Kidney (tissue), 14 donors: ENCODE results near the gene GGA2. TPM values are rescaled to one million over a fixed set of nuclear protein-coding genes. Genes with fewer than 3 reads are reported as not detected.

Experiments
- DNase-seq, 5 donors: peaks; one replicate each; pipeline ENCODE4 v3.0.0-alpha.2; 2013 to 2020
- FAIRE-seq: peaks from 2 replicates; lab custom pipeline; 2012; peaks lifted over from hg19 to GRCh38; lab: Jason Lieb, UNC
- H3K27ac ChIP-seq, 2 donors: one replicate each; pipeline ENCODE4 v1.7.0; 2013; ENCODE audit warnings: low read depth in 2 of 2, low read length in 2 of 2, inconsistent platforms in 1 of 2
- H3K27me3 ChIP-seq: one replicate; pipeline ENCODE4 v1.7.1; 2013; ENCODE audit warnings: low read length, inconsistent platforms; ENCODE audit not compliant: control insufficient read depth, insufficient read depth
- H3K36me3 ChIP-seq, 3 donors: one replicate each; pipeline versions ENCODE4 v1.7.0 to v1.7.1; 2013; ENCODE audit warnings: low read length in 3 of 3, control low read depth in 1 of 3, inconsistent platforms in 1 of 3; ENCODE audit not compliant: insufficient read depth in 3 of 3, control insufficient read depth in 2 of 3
- H3K4me1 ChIP-seq, 3 donors: one replicate each; pipeline versions ENCODE4 v1.7.0 to v1.7.1; 2013; ENCODE audit warnings: low read length in 3 of 3, inconsistent platforms in 1 of 3, low read depth in 1 of 3; ENCODE audit not compliant: control insufficient read depth in 2 of 3, insufficient read depth in 2 of 3
- H3K4me3 ChIP-seq, 3 donors: one replicate each; pipeline versions ENCODE4 v1.7.0 to v1.8.1; 2013; ENCODE audit warnings: low read length in 3 of 3, control low read depth in 1 of 3, inconsistent platforms in 1 of 3
- H3K9ac ChIP-seq, 3 donors: one replicate each; pipeline versions ENCODE4 v1.7.0 to v1.7.1; 2013; ENCODE audit warnings: low read length in 3 of 3, control low read depth in 1 of 3, inconsistent platforms in 1 of 3
- H3K9me3 ChIP-seq, 3 donors: one replicate each; pipeline versions ENCODE4 v1.7.0 to v1.7.1; 2013; ENCODE audit warnings: low read length in 3 of 3, control low read depth in 1 of 3, inconsistent platforms in 1 of 3; ENCODE audit not compliant: control insufficient read depth in 2 of 3, insufficient read depth in 1 of 3
- intact Hi-C: fragments of 100-400 bp; cut with DNase I; formaldehyde crosslinking; loops from one replicate; pipeline ENCODE4 v1.11.1; 2022
- polyA plus RNA-seq: library from polyadenylated mRNA; stranded (reverse); fragments of 350-450 nt; fragmentation: Illumina TruSeq; extraction: RNeasy Lipid Tissue Mini Kit (QIAGEN cat#74804); gene quantifications from one replicate; pipeline ENCODE4 v1.2.3, GENCODE V29; 2014; ENCODE audit warnings: low read depth, low replicate concordance; ENCODE audit not compliant: insufficient read depth
- total RNA-seq: library from RNA; stranded (reverse); fragmentation: NEBNext Ultra II Directional; extraction: Animal tissue kit (Norgen Biotek cat#: 25700); gene quantifications from one replicate; pipeline ENCODE4 v1.2.1, GENCODE V29; 2021
- TF ChIP-seq, protein P1 (sequence below): IDR thresholded peaks from 3 replicates; pipeline ENCODE4 v1.5.1; 2012; ENCODE audit warnings: mild to moderate bottlenecking, moderate library complexity, borderline replicate concordance; ENCODE audit not compliant: insufficient read depth; ENCODE audit errors: extremely low read depth
- donor health status: control.
- donor health status: control.
- donor health status: control.
- donor health status: control.
- donor health status: control.
- donor health status: DM: yes; HTN: yes; CAD: no.
- donor health status: Normal renal cell carcinoma (clear cell type).

The GGA2 gene
- total and polyA plus RNA-seq, 2 donors from 2014 or later, result 43.5 to 79.9 TPM

DNA sequence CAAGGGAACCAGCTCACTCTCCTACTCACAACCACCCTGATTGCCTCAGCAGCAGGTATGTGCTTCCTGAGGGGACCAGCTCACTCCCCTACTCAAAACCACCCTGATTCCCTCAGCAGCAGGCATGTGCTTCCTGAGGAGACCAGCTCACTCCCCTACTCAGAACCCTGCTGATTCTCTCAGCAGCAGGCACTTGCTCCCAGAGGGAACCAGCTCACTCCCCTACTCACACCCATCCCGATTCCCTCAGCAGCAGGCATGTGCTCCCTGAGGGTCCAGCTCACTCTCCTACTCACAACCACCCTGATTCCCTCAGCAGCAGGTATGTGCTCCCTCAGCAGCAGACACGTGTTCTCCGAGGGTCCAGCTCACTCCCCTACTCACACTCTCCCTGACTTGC, 31.2 kb downstream of the GGA2 start:
- Histone ChIP-seq H3K4me1 (no peaks in the 10 kb centered on the region), H3K9me3 (no peaks in the 10 kb centered on the region), H3K9ac (no peak overlapping the region), H3K27ac (no peak overlapping the region), H3K36me3 (peaks cover 10 to 81% (median 50%) of the 10 kb centered on the region in 3 donors), H3K27me3 (no peaks in the 10 kb centered on the region), H3K4me3 (no peak overlapping the region)
- TF ChIP-seq, protein P1, sequence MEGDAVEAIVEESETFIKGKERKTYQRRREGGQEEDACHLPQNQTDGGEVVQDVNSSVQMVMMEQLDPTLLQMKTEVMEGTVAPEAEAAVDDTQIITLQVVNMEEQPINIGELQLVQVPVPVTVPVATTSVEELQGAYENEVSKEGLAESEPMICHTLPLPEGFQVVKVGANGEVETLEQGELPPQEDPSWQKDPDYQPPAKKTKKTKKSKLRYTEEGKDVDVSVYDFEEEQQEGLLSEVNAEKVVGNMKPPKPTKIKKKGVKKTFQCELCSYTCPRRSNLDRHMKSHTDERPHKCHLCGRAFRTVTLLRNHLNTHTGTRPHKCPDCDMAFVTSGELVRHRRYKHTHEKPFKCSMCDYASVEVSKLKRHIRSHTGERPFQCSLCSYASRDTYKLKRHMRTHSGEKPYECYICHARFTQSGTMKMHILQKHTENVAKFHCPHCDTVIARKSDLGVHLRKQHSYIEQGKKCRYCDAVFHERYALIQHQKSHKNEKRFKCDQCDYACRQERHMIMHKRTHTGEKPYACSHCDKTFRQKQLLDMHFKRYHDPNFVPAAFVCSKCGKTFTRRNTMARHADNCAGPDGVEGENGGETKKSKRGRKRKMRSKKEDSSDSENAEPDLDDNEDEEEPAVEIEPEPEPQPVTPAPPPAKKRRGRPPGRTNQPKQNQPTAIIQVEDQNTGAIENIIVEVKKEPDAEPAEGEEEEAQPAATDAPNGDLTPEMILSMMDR, result no peak
- DNase-seq (peak in 1 of 5 donors; percentile 12), FAIRE-seq (no peak)
- intact Hi-C loops, result no loop called here

DNA sequence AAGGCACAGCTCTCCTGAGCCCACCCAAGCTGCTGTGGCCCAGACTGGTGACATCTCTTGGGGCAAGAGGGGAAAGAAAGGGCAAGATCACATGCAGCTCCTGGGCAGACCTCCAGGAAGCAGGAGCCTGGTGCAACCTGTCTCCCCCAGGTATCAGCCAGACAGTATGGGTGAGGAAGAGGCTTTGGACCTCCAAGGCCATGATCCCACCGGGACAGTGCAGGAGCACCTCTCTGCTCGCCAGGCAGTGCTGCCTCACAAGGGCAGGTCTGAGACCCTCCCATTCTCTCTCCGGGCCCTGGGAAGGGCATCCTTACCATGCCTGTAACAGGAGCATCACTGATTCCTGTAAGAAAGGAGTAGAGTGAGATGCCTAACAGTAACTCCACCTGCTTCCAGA, 31.7 kb downstream of the GGA2 start:
- no peak for FAIRE-seq
- no peak overlapping the region for H3K9ac ChIP-seq
- H3K4me3 ChIP-seq, result no peak overlapping the region
- DNase-seq, result no peak
- H3K27me3 ChIP-seq, result no peaks in the 10 kb centered on the region
- no peak overlapping the region for H3K27ac ChIP-seq
- no peaks in the 10 kb centered on the region for H3K9me3 ChIP-seq
- intact Hi-C loops, result no loop called here
- TF ChIP-seq, protein P1, result no peak
- peaks cover 13 to 85% (median 50%) of the 10 kb centered on the region in 3 donors for H3K36me3 ChIP-seq
- no peaks in the 10 kb centered on the region for H3K4me1 ChIP-seq

DNA sequence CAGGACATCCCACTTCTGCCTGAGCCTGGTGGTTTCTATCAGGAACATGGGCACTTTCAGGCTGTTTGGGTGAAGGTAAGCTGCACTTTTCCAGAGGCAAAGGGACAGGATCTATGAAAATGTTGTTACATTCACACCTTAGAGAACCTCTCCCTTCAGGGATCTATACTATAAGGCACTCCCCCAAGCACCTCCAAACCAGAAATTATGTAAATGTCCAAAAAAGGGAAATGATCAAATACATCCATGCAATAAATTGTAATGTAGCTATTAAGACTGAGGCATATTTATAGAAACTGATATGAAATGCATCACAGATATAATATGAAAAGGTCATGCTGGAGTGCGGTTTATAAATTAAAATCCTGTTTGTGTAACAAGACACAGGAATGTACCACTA, 34.0 kb downstream of the GGA2 start:
- TF ChIP-seq, protein P1, result no peak
- no peak for DNase-seq
- Histone ChIP-seq H3K4me1 (no peaks in the 10 kb centered on the region), H3K36me3 (peaks cover 13 to 67% (median 37%) of the 10 kb centered on the region in 3 donors), H3K9me3 (no peaks in the 10 kb centered on the region), H3K9ac (no peak overlapping the region), H3K27me3 (no peaks in the 10 kb centered on the region), H3K4me3 (no peak overlapping the region), H3K27ac (no peak overlapping the region)
- intact Hi-C loops, result no loop called here
- FAIRE-seq, result no peak

DNA sequence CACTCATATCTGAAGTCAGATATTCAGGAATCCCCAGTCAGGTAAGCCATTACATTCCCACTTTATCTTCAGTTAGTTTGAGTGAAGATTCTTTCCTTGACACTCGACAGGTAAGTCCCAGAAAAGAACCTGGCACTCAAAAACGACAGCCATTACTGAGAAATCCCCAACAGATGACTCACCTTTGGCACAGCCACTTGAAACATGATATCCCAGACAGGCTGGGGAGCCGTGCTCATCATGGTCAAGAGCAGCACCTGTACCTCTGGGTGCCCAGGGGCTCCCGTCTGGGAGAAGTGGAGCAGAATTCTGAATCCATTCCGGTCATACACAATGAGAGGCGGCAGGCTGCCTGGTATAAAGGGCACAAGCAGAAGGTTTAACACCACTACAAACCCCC, 40.5 kb downstream of the GGA2 start:
- DNase-seq, result no peak
- Histone ChIP-seq H3K27me3 (no peaks in the 10 kb centered on the region), H3K4me1 (no peaks in the 10 kb centered on the region), H3K9ac (no peak overlapping the region), H3K9me3 (no peaks in the 10 kb centered on the region), H3K36me3 (peaks cover 7 to 57% (median 40%) of the 10 kb centered on the region in 3 donors), H3K4me3 (no peak overlapping the region), H3K27ac (no peak overlapping the region)
- no peak for FAIRE-seq
- TF ChIP-seq, protein P1, result no peak
- intact Hi-C loops, result no loop called here
